NCI-H2227 (cell line): ENCODE measurements around the gene RAP2A.

Experiments
- DNase-seq: peaks from one replicate; lab custom pipeline; 2025; ENCODE audit not compliant: unreplicated experiment; lab: John Stamatoyannopoulos, UW

Gene RAP2A

GRCh38 chr13:97433727-97434396 is at the start of gene RAP2A:
RAP2A (plus strand) TSS chr13:97434169; CDS start chr13:97434471, 302 bp downstream.
- peak; percentile 90 for DNase-seq

- DNase-seq, result no peak
Observed at GRCh38 chr13:97384371-97384770, 49.6 kb upstream of the RAP2A start.

GRCh38 chr13:97385146-97385545 is 48.8 kb upstream of the RAP2A start:
- DNase-seq, result no peak

- no peak for DNase-seq
Observed at GRCh38 chr13:97385854-97386253, 48.1 kb upstream of the RAP2A start.

GRCh38 chr13:97386801-97387484 is 47.0 kb upstream of the RAP2A start:
- DNase-seq, result no peak

- no peak for DNase-seq
Observed at GRCh38 chr13:97387485-97387839, 46.5 kb upstream of the RAP2A start.

GRCh38 chr13:97387890-97388289 is 46.1 kb upstream of the RAP2A start:
- DNase-seq, result no peak

- DNase-seq, result no peak
Observed at GRCh38 chr13:97388373-97388772, 45.6 kb upstream of the RAP2A start.

- DNase-seq, result no peak
Observed at GRCh38 chr13:97390941-97391600, 42.9 kb upstream of the RAP2A start.

GRCh38 chr13:97392020-97392419 is 41.9 kb upstream of the RAP2A start:
- no peak for DNase-seq

GRCh38 chr13:97394542-97394941 is 39.4 kb upstream of the RAP2A start:
- DNase-seq, result no peak

- DNase-seq, result no peak
Observed at GRCh38 chr13:97395447-97396136, 38.4 kb upstream of the RAP2A start.

GRCh38 chr13:97397267-97397666 is 36.7 kb upstream of the RAP2A start:
- DNase-seq, result no peak

- DNase-seq, result no peak
Observed at GRCh38 chr13:97401421-97401820, 32.5 kb upstream of the RAP2A start.

GRCh38 chr13:97403893-97404750 is 29.8 kb upstream of the RAP2A start:
- no peak for DNase-seq

- DNase-seq, result no peak
Observed at GRCh38 chr13:97407540-97407939, 26.4 kb upstream of the RAP2A start.

GRCh38 chr13:97408938-97409337 is 25.0 kb upstream of the RAP2A start:
- no peak for DNase-seq

GRCh38 chr13:97411984-97412383 is 22.0 kb upstream of the RAP2A start:
- no peak for DNase-seq

GRCh38 chr13:97413694-97414093 is 20.3 kb upstream of the RAP2A start:
- peak; percentile 72 for DNase-seq

- no peak for DNase-seq
Observed at GRCh38 chr13:97414392-97414791, 19.6 kb upstream of the RAP2A start.

- DNase-seq, result no peak
Observed at GRCh38 chr13:97417698-97418097, 16.3 kb upstream of the RAP2A start.
